Measurements from ENCODE around the gene CCDC57.

CCDC57 gene

DNA sequence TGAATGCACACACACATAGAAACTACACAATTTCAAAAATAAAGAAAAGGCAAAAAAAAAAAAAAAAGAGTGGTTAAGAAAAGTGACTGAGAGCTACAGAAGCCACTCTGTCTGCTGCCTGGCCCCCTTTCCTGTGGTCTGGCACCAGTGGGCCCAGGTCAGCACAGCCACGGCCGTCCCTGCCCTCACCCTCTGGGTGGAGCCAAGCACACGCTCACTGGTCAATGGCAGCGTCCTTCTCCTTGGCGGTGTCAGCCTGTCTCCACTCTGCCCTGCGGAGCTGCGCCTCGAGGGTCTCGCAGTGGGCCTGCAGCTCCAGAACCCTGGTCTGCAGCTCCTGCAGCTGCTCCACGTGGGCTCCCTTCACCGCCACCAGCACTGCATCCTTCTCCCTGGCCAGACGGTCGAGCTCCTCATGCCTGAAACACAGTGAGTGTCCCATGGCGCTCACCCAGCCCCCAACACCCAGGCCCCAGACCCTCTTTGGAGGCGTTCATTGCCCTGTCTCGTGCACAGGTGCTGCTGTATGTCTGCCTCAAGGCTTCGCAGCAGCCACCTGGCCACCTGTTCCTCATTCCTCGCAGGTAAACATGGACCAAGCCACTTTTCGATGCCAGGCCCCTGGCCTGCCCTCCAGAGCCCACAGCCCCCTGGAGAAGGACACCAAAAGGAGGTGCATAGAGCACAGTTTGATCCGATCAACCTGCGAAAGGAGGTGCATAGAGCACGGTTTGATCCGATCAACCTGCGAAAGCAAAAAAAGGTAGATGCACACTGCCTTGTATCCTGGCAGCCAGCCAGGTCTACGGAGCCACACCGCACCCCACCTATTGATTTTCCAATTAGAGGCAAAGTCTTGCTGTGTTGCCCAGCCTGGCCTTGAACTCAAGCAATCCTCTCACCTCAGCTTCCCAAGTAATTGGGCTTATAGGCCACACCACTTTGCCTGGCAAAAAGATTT is 24.4 kb downstream of the CCDC57 start:
- Histone ChIP-seq H3F3A (ENCODE audit: control insufficient read depth, insufficient read depth) (no peaks in the 10 kb centered on the region; the same call in 1 of the 2 replicates), H3K4me3 (ENCODE audit: low read length) (no peak overlapping the region), H3K27ac (ENCODE audit: low read depth, low read length) (no peak overlapping the region), H4K20me1 (ENCODE audit: control insufficient read depth, insufficient read depth, low read depth, low read length) (no peaks in the 10 kb centered on the region), H3K9me2 (replicated peaks; ENCODE audit: control insufficient read depth, low read length) (no peaks in the 10 kb centered on the region), H3K79me2 (ENCODE audit: control insufficient read depth, low read length) (no peaks in the 10 kb centered on the region), H3K27me3 (ENCODE audit: control insufficient read depth, low read length) (no peaks in the 10 kb centered on the region), H3K4me2 (ENCODE audit: low read length) (no peak overlapping the region), H3K4me1 (ENCODE audit: control insufficient read depth, low read length) (peaks cover 3% of the 10 kb centered on the region), H3K36me3 (ENCODE audit: control insufficient read depth, low read length) (peaks cover 11% of the 10 kb centered on the region), H3K9me3 (ENCODE audit: control insufficient read depth, insufficient read depth, low read length) (no peaks in the 10 kb centered on the region)
- TF ChIP-seq, protein P1, sequence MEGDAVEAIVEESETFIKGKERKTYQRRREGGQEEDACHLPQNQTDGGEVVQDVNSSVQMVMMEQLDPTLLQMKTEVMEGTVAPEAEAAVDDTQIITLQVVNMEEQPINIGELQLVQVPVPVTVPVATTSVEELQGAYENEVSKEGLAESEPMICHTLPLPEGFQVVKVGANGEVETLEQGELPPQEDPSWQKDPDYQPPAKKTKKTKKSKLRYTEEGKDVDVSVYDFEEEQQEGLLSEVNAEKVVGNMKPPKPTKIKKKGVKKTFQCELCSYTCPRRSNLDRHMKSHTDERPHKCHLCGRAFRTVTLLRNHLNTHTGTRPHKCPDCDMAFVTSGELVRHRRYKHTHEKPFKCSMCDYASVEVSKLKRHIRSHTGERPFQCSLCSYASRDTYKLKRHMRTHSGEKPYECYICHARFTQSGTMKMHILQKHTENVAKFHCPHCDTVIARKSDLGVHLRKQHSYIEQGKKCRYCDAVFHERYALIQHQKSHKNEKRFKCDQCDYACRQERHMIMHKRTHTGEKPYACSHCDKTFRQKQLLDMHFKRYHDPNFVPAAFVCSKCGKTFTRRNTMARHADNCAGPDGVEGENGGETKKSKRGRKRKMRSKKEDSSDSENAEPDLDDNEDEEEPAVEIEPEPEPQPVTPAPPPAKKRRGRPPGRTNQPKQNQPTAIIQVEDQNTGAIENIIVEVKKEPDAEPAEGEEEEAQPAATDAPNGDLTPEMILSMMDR (IDR thresholded peaks at IDR 0.05; ENCODE audit: low read depth, low read length, poor library complexity, severe bottlenecking), result no peak
- TF ChIP-seq EZH2phosphoT487 (IDR thresholded peaks at IDR 0.05; ENCODE audit: borderline replicate concordance, low read length), result no peak

DNA sequence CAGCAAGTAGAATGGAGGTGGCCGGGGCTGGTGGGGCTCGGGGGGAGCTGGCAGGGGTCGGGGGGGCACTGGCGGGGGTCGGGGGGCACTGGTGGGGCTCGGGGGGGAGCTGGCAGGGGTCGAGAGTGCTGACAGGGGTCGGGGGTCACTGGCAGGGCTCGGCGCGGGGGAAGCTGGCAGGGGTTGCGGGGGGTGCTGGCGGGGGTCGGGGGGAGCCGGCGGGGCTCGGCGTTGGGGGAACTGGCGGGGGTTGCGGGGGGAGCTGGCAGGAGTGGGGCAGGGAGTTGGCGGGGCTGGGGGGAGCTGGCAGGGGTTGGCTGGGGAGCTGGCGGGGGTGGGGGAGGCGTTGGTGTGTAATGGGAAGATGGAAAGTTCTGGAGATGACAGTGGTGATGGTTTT is 25.1 kb downstream of the CCDC57 start:
- H4K20me1 ChIP-seq (ENCODE audit: control insufficient read depth, insufficient read depth, low read depth, low read length), result no peaks in the 10 kb centered on the region

DNA sequence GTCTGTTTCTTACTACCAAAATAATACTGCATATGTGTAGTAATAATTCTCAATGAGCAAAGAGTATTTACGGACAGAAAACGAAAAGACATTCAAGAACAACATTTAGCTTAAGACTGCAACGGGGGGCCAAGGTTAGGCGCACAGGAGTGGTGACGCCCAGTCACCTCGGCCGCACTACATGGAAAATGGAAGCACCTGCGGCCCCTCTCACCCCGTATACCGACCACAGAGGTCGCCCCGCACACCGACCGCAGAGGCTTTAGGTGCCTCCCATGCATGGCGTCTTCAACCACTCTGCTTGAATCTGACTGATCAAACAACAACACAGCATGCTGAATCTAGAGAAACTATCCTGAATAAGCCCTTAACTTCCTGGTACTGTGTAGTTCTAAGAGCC is 26.4 kb downstream of the CCDC57 start:
- H3K4me3 ChIP-seq (ENCODE audit: low read length), result no peak overlapping the region
- no peaks in the 10 kb centered on the region for H3K4me1 ChIP-seq (ENCODE audit: control insufficient read depth, low read length)
- H3K9me3 ChIP-seq (ENCODE audit: control insufficient read depth, insufficient read depth, low read length), result no peaks in the 10 kb centered on the region
- no peaks in the 10 kb centered on the region; the same call in 1 of the 2 replicates for H3F3A ChIP-seq (ENCODE audit: control insufficient read depth, insufficient read depth)
- no peak overlapping the region for H3K4me2 ChIP-seq (ENCODE audit: low read length)
- H3K27ac ChIP-seq (ENCODE audit: low read depth, low read length), result no peak overlapping the region
- H3K36me3 ChIP-seq (ENCODE audit: control insufficient read depth, low read length), result no peaks in the 10 kb centered on the region
- no peaks in the 10 kb centered on the region for H3K79me2 ChIP-seq (ENCODE audit: control insufficient read depth, low read length)
- no peaks in the 10 kb centered on the region for H3K27me3 ChIP-seq (ENCODE audit: control insufficient read depth, low read length)
- no peaks in the 10 kb centered on the region for H4K20me1 ChIP-seq (ENCODE audit: control insufficient read depth, insufficient read depth, low read depth, low read length)
- H3K9me2 ChIP-seq (replicated peaks; ENCODE audit: control insufficient read depth, low read length), result no peaks in the 10 kb centered on the region
- TF ChIP-seq, protein P1 (IDR thresholded peaks at IDR 0.05; ENCODE audit: low read depth, low read length, poor library complexity, severe bottlenecking), result no peak
- TF ChIP-seq EZH2phosphoT487 (IDR thresholded peaks at IDR 0.05; ENCODE audit: borderline replicate concordance, low read length), result no peak

More for the DNA sequence above, 25.1 kb downstream of the CCDC57 start:
- H3F3A ChIP-seq (ENCODE audit: control insufficient read depth, insufficient read depth), result no peaks in the 10 kb centered on the region; the same call in 1 of the 2 replicates
- no peaks in the 10 kb centered on the region for H3K27me3 ChIP-seq (ENCODE audit: control insufficient read depth, low read length)
- no peaks in the 10 kb centered on the region for H3K9me3 ChIP-seq (ENCODE audit: control insufficient read depth, insufficient read depth, low read length)
- H3K36me3 ChIP-seq (ENCODE audit: control insufficient read depth, low read length), result peaks cover 3% of the 10 kb centered on the region
- no peaks in the 10 kb centered on the region for H3K9me2 ChIP-seq (replicated peaks; ENCODE audit: control insufficient read depth, low read length)
- no peaks in the 10 kb centered on the region for H3K4me1 ChIP-seq (ENCODE audit: control insufficient read depth, low read length)
- no peaks in the 10 kb centered on the region for H3K79me2 ChIP-seq (ENCODE audit: control insufficient read depth, low read length)
- no peak overlapping the region for H3K4me3 ChIP-seq (ENCODE audit: low read length)
- no peak overlapping the region for H3K27ac ChIP-seq (ENCODE audit: low read depth, low read length)
- H3K4me2 ChIP-seq (ENCODE audit: low read length), result no peak overlapping the region
- TF ChIP-seq EZH2phosphoT487 (IDR thresholded peaks at IDR 0.05; ENCODE audit: borderline replicate concordance, low read length), result no peak
- TF ChIP-seq, protein P1 (IDR thresholded peaks at IDR 0.05; ENCODE audit: low read depth, low read length, poor library complexity, severe bottlenecking), result no peak
